ENCODE results near the gene ZBTB11. TPM values are rescaled to one million over a fixed set of nuclear protein-coding genes. Genes with fewer than 3 reads are reported as not detected.
"Not testable (repeated sequence)": the region's sequence is repeated elsewhere in the genome, so short reads cannot be mapped to it uniquely, and the experiment has no call there.

Gene ZBTB11
- total RNA-seq, 4 donors from 2014 or later: 14.6 to 20.9 (median 16.1) TPM

GRCh38 chr3:101632586-101632985 lies 44.3 kb downstream of the ZBTB11 start:
- DNase-seq: no peak
- Histone ChIP-seq H3K4me3 (no peak overlapping the region), H3K27ac (no peak overlapping the region), H3K4me1 (no peaks in the 10 kb centered on the region), H3K27me3 (no peaks in the 10 kb centered on the region), H3K9me3 (no peaks in the 10 kb centered on the region), H3K36me3 (no peaks in the 10 kb centered on the region)
- in situ Hi-C loops (cut with MboI; ENCODE audit: low sequenced_read_pairs in 4 of 4) (no loop called here), intact Hi-C loops (cut with DNase I; ENCODE audit: low total_unique reads) (no loop called here)
- no peak for ATAC-seq
- TF ChIP-seq POLR2A (IDR thresholded peaks at IDR 0.05) (no peak), CTCF (IDR thresholded peaks at IDR 0.05 in 4 of 5, conservative IDR thresholded peaks at IDR 0.05 in 1 of 5) (no peak)

- H3K9me3 ChIP-seq; H3K27ac ChIP-seq; H3K4me3 ChIP-seq; in situ Hi-C loops (cut with MboI; ENCODE audit: low sequenced_read_pairs in 4 of 4); H3K36me3 ChIP-seq; H3K4me1 ChIP-seq; ATAC-seq; H3K27me3 ChIP-seq; intact Hi-C loops (cut with DNase I; ENCODE audit: low total_unique reads); DNase-seq: not testable (repeated sequence)
Observed at GRCh38 chr3:101631959-101632358, 45.0 kb downstream of the ZBTB11 start.

- H3K9me3 ChIP-seq: no peaks in the 10 kb centered on the region
- H3K4me1 ChIP-seq: no peaks in the 10 kb centered on the region
- no peaks in the 10 kb centered on the region for H3K36me3 ChIP-seq
- in situ Hi-C loops (cut with MboI; ENCODE audit: low sequenced_read_pairs in 4 of 4) (no loop called here), intact Hi-C loops (cut with DNase I; ENCODE audit: low total_unique reads) (no loop called here)
- H3K27me3 ChIP-seq: no peaks in the 10 kb centered on the region
- DNase-seq: no peak
- no peak overlapping the region for H3K27ac ChIP-seq
- TF ChIP-seq POLR2A (IDR thresholded peaks at IDR 0.05) (no peak), CTCF (IDR thresholded peaks at IDR 0.05 in 4 of 5, conservative IDR thresholded peaks at IDR 0.05 in 1 of 5) (no peak)
- H3K4me3 ChIP-seq: no peak overlapping the region
- ATAC-seq: no peak
Observed at GRCh38 chr3:101631098-101631796, 45.7 kb downstream of the ZBTB11 start.

- Histone ChIP-seq H3K4me1 (no peaks in the 10 kb centered on the region), H3K4me3 (no peak overlapping the region), H3K27me3 (no peaks in the 10 kb centered on the region), H3K9me3 (no peaks in the 10 kb centered on the region), H3K27ac (no peak overlapping the region), H3K36me3 (no peaks in the 10 kb centered on the region)
- intact Hi-C loops (cut with DNase I; ENCODE audit: low total_unique reads): no loop called here
- TF ChIP-seq POLR2A (IDR thresholded peaks at IDR 0.05) (no peak), CTCF (IDR thresholded peaks at IDR 0.05 in 4 of 5, conservative IDR thresholded peaks at IDR 0.05 in 1 of 5) (no peak)
- in situ Hi-C loops (cut with MboI; ENCODE audit: low sequenced_read_pairs in 4 of 4): no loop called here
- no peak for ATAC-seq
- DNase-seq: no peak
Observed at GRCh38 chr3:101629219-101629618, 47.7 kb downstream of the ZBTB11 start.

GRCh38 chr3:101625879-101626278 lies 51.1 kb downstream of the ZBTB11 start:
- Histone ChIP-seq H3K27me3 (no peaks in the 10 kb centered on the region), H3K4me3 (no peak overlapping the region), H3K36me3 (no peaks in the 10 kb centered on the region), H3K4me1 (no peaks in the 10 kb centered on the region), H3K9me3 (no peaks in the 10 kb centered on the region), H3K27ac (no peak overlapping the region)
- intact Hi-C loops (cut with DNase I; ENCODE audit: low total_unique reads): no loop called here
- ATAC-seq: no peak
- in situ Hi-C loops (cut with MboI; ENCODE audit: low sequenced_read_pairs in 4 of 4): no loop called here
- DNase-seq: no peak
- TF ChIP-seq CTCF (IDR thresholded peaks at IDR 0.05 in 4 of 5, conservative IDR thresholded peaks at IDR 0.05 in 1 of 5) (no peak), POLR2A (IDR thresholded peaks at IDR 0.05) (no peak)

Data from gastrocnemius medialis (tissue), 4 donors.